ENCODE measurements around the gene SLC33A1. TPM values are rescaled to one million over a fixed set of nuclear protein-coding genes. Genes with fewer than 3 reads are reported as not detected.
"Not testable (repeated sequence)": the region's sequence is repeated elsewhere in the genome, so short reads cannot be mapped to it uniquely, and the experiment has no call there.

Gene SLC33A1
- total RNA-seq, 1 experiment from 2014 or later: 45.4 TPM

DNA sequence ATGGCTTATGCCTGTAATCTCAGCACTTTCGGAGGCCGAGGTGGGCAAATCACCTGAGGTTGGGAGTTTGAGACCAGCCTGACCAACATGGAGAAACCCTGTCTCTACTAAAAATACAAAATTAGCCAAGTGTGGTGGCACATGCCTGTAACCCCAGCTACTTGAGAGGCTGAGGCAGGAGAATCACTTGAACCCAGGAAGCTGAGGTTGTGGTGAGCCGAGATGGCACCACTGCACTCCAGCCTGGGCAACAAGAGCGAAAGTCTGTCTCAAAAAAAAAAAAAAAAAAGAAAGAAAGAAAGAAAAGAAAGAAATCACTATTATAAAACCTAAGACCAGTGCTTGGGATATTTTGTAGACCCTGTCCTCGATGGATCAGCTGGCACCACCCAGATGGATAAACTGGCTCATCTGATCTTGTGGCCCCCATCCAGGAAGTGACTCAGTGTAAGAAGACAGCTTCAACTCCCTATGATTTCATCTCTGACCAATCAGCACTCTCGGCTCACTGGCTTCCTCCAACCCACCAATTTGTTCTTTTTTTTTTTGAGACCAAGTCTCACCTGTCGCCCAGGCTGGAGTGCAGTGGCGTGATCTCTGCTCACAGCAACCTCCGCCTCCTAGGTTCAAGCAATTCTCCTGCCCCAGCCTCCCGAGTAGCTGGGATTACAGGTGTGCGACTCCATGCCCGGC is 8.2 kb upstream of the SLC33A1 start:
- DNase-seq (ENCODE audit: low read depth): peak; percentile 90

GRCh38 chr3:155861476-155862183 is 7.4 kb upstream of the SLC33A1 start:
- DNase-seq (ENCODE audit: low read depth): peak; percentile 14

- DNase-seq (ENCODE audit: low read depth): not testable (repeated sequence)
Observed at GRCh38 chr3:155860424-155860823, 6.2 kb upstream of the SLC33A1 start.

GRCh38 chr3:155859859-155860258 is 5.6 kb upstream of the SLC33A1 start:
- DNase-seq (ENCODE audit: low read depth): peak; percentile 40

- peak; percentile 31 for DNase-seq (ENCODE audit: low read depth)
Observed at GRCh38 chr3:155853214-155854140, 750 bp downstream of the SLC33A1 start.

DNA sequence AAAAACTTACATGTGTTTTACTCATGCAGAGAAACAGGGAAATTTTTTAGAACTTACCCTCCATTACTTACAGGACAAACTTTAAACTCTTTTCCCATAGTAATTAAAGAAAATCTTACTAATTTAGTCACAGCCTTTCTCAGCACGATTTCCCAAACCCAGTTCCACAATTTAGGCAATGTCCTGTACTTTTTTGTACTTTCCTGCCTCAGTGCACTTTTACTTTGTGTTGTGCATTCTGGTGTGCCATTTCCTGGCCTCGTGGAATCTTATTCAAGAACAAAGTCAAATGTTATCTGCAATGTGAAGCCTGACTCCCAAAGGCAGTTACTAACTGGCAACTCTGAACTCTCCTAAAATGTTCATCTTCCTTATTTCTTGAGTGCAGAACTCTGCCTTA is 1.9 kb downstream of the SLC33A1 start:
- no peak for DNase-seq (ENCODE audit: low read depth)

- DNase-seq (ENCODE audit: low read depth): not testable (repeated sequence)
Observed at GRCh38 chr3:155849404-155849803, 4.8 kb downstream of the SLC33A1 start.

DNA sequence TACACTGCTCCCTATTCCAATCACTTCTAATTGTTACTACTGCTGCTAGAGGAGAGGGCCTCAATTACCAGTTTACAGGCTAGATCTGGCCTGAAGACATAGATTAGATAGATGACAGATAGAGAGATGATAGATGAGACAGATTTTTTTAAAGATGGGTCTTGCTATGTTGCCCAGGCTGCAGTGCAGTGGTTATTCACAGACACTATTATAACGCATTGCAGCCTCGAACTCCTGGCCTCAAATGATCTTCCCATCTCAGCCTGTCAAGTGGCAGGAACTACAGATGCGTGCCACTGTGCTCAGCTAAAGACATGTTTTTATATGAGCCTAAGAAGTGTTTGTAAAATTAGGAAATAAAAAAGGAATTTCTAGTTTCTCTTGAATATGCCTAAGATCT is 6.2 kb downstream of the SLC33A1 start:
- no peak for DNase-seq (ENCODE audit: low read depth)

GRCh38 chr3:155846119-155846518 is 8.1 kb downstream of the SLC33A1 start:
- no peak for DNase-seq (ENCODE audit: low read depth)

- DNase-seq (ENCODE audit: low read depth): no peak
Observed at GRCh38 chr3:155843569-155843968, 10.7 kb downstream of the SLC33A1 start.

DNA sequence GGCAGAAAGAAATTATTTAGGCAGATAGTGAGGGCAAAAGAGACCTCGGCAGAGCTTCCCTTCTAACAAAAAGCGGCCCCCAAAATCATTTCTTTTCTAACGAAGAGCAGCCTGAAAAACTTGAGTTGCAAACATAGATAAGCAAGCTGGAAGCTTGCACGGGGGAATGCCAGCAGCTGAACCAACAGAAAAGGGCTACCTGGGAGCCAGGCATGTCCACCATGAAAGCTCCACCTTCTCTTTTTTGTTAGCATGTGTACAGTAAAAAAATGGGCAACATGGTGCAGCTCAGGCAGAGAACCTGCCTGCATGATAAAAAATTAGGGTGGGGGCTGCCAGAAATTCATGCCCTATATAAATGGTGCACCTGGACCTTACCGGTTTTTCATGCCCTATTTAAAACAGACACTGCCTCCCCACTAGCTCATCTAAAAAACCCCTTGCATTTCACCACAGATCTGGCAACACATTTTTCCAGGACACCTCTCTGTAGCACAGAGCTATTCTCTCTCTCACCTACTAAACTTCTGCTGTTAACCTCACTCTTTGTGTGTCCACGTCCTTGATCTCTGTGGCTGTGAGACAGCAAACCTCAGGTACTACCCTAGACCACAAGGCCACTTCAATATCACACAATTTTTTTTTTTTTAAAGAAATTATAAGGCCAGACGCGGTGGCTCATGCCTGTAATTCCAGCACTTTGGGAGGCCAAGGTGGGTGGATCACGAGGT is 18.7 kb downstream of the SLC33A1 start:
- DNase-seq (ENCODE audit: low read depth): no peak

GRCh38 chr3:155828490-155829098 is 25.6 kb downstream of the SLC33A1 start:
- not testable (repeated sequence) for DNase-seq (ENCODE audit: low read depth)

DNA sequence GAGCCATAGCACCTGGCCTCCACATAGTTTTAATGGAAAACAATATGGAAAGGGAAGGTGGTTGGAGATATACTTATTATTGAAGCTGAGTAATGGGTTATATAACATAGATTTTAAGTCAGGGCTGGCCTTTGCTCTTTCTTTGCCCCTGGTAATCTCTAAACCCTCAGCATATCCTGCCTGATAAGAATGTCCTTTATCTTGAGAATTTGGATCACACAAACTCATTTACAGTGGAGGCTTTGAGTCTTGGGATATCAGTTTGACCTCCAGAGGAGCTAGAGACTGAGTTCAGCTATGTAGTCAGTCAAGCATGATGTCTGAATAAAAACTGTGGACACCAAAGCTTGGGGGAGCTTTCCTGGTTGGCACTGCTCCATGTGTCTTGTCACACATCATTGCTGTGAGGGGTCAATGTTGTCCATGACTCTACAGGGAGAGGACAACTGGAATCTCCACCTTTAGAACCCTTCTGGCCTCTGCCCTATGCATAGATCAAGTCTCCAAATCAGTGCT is 39.1 kb downstream of the SLC33A1 start:
- DNase-seq (ENCODE audit: low read depth): no peak

DNA sequence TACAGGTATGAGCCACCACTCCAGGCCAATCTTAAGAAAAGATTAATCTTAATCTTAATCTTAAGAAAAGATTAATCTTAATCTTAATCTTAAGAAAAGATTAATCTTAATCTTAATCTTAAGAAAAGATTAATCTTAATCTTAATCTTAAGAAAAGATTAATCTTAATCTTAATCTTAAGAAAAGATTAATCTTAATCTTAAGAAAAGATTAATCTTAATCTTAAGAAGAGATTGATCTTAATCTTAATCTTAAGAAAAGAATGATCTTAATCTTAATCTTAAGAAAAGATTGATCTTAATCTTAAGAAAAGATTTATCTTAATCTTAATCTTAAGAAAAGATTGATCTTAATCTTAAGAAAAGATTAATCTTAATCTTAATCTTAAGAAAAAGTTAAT is 41.0 kb downstream of the SLC33A1 start:
- DNase-seq (ENCODE audit: low read depth): not testable (repeated sequence)

DNA sequence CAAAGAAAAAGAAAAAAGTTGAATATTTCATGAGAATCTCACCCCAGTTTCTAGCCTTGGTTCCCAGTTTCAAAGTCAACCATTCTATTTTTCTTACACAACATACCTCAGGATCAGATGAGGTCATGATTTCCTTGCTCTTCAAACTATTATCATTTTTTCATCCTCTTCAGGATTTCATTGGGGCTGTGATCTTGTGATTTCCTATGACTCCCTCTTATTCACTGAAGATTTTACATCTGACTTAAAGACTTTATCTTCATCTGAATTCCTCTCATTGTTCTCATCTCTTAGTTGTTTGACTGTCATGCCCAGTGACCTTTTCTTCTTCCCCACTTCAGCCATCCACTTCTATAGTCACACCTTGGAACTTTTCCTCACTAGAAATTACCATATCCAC is 45.0 kb downstream of the SLC33A1 start:
- DNase-seq (ENCODE audit: low read depth): no peak

DNA sequence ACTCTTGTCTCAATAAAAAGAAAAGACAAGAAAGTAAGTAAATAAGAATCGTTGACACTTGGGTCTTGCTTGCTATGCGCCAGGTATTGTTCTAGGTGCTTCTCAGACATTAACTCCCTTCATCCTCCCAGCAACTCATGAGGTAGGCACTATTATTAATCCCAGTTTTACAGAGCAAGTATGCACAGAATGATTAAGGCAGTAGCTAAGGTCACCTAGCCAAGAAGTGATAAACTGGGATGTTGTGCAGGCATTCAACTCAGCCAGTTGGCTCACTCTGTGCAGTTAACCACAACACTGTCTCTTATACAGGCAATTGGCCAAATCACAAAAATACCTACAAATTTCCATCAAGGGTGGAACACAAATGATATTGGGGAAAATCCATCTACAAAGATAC is 46.4 kb downstream of the SLC33A1 start:
- DNase-seq (ENCODE audit: low read depth): no peak

GRCh38 chr3:155805802-155806618 is 48.2 kb downstream of the SLC33A1 start, which contains the start of gene C3orf33:
Gene C3orf33 (minus strand): TSS chr3:155806278. CDS start chr3:155806252, 26 bp downstream.
- peak; percentile 60 for DNase-seq (ENCODE audit: low read depth)

- DNase-seq (ENCODE audit: low read depth): peak; percentile 55
Observed at GRCh38 chr3:155805204-155805801, 48.9 kb downstream of the SLC33A1 start.

GRCh38 chr3:155804323-155804722 is 49.9 kb downstream of the SLC33A1 start:
- no peak for DNase-seq (ENCODE audit: low read depth)

Measured in RPMI7951 (cell line).